ENCODE measurements around the gene SHOC2.

The SHOC2 gene

GRCh38 chr10:110985497-110986275 is 66.3 kb downstream of the SHOC2 start:
- no peak for TF ChIP-seq CTCF (IDR thresholded peaks at IDR 0.05; ENCODE audit: insufficient read depth, missing control alignments)
- DNase-seq (ENCODE audit: insufficient read length, low spot score), result no peak
- no peak for FAIRE-seq

GRCh38 chr10:110989016-110989415 is 69.6 kb downstream of the SHOC2 start:
- no peak for TF ChIP-seq CTCF (IDR thresholded peaks at IDR 0.05; ENCODE audit: insufficient read depth, missing control alignments)
- FAIRE-seq (no peak), DNase-seq (ENCODE audit: insufficient read length, low spot score) (no peak)

- no peak for FAIRE-seq
- TF ChIP-seq CTCF (IDR thresholded peaks at IDR 0.05; ENCODE audit: insufficient read depth, missing control alignments), result no peak
- DNase-seq (ENCODE audit: insufficient read length, low spot score), result no peak
Observed at GRCh38 chr10:110992006-110992800, 72.8 kb downstream of the SHOC2 start.

- FAIRE-seq (no peak), DNase-seq (ENCODE audit: insufficient read length, low spot score) (no peak)
- no peak for TF ChIP-seq CTCF (IDR thresholded peaks at IDR 0.05; ENCODE audit: insufficient read depth, missing control alignments)
Observed at GRCh38 chr10:110993024-110993693, 73.8 kb downstream of the SHOC2 start.

- no peak for TF ChIP-seq CTCF (IDR thresholded peaks at IDR 0.05; ENCODE audit: insufficient read depth, missing control alignments)
- FAIRE-seq (no peak), DNase-seq (ENCODE audit: insufficient read length, low spot score) (no peak)
Observed at GRCh38 chr10:110994406-110995086, 75.1 kb downstream of the SHOC2 start.

- DNase-seq (ENCODE audit: insufficient read length, low spot score) (no peak), FAIRE-seq (no peak)
- no peak for TF ChIP-seq CTCF (IDR thresholded peaks at IDR 0.05; ENCODE audit: insufficient read depth, missing control alignments)
Observed at GRCh38 chr10:110995301-110995700, 75.9 kb downstream of the SHOC2 start.

All from D721Med (cell line).